ENCODE measurements around the gene FKRP. TPM values are rescaled to one million over a fixed set of nuclear protein-coding genes. Genes with fewer than 3 reads are reported as not detected.
"Not testable (repeated sequence)": the region's sequence is repeated elsewhere in the genome, so short reads cannot be mapped to it uniquely, and the experiment has no call there.

Gene FKRP
- total RNA-seq, 1 experiment from 2014 or later, result 23.9 TPM

DNA sequence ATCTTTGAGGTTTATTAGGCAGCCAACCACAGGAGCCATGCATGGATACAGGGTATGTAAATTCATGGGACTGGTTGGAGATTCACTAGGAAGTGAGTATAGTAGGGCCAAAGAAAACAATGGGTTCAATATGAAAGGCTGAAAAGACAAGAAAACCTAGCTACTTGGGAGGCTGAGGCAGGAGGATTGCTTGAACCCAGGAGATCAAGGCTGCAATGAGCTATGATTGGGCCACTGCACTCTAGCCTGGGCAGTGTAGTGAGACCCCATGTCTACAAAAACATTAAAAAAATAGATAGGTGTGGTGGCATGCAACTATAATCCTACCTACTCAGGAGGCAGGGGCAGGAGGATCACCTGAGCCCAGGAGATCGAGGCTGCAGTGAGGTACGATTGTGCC, 52.9 kb downstream of the FKRP start:
- Mint-ChIP-seq H3K36me3 (ENCODE audit: insufficient read depth, unreplicated experiment) (no peaks in the 10 kb centered on the region), H3K27me3 (ENCODE audit: insufficient read depth, unreplicated experiment) (no peaks in the 10 kb centered on the region), H3K4me1 (ENCODE audit: insufficient read depth, unreplicated experiment) (peaks cover 6% of the 10 kb centered on the region), H3K27ac (ENCODE audit: low read depth, unreplicated experiment) (no peak overlapping the region), H3K9me3 (ENCODE audit: unreplicated experiment) (no peaks in the 10 kb centered on the region), H3K4me3 (ENCODE audit: unreplicated experiment) (no peak overlapping the region)
- intact Hi-C loops (cut with micrococcal nuclease), result no loop called here
- POLR2A ChIA-PET, result no interaction called here
- CTCF ChIA-PET, result interaction anchor here (1.1 kb wide), 1 partner anchor 42 kb away, joined by 3 read pairs; no protein-coding TSS in a partner anchor
- no TSS peak for BruUV-seq (replicated peaks)
- TF ChIP-seq, protein P1, sequence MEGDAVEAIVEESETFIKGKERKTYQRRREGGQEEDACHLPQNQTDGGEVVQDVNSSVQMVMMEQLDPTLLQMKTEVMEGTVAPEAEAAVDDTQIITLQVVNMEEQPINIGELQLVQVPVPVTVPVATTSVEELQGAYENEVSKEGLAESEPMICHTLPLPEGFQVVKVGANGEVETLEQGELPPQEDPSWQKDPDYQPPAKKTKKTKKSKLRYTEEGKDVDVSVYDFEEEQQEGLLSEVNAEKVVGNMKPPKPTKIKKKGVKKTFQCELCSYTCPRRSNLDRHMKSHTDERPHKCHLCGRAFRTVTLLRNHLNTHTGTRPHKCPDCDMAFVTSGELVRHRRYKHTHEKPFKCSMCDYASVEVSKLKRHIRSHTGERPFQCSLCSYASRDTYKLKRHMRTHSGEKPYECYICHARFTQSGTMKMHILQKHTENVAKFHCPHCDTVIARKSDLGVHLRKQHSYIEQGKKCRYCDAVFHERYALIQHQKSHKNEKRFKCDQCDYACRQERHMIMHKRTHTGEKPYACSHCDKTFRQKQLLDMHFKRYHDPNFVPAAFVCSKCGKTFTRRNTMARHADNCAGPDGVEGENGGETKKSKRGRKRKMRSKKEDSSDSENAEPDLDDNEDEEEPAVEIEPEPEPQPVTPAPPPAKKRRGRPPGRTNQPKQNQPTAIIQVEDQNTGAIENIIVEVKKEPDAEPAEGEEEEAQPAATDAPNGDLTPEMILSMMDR (IDR thresholded peaks at IDR 0.05; ENCODE audit: unreplicated experiment), result no peak
- DNase-seq (ENCODE audit: unreplicated experiment), result no peak

DNA sequence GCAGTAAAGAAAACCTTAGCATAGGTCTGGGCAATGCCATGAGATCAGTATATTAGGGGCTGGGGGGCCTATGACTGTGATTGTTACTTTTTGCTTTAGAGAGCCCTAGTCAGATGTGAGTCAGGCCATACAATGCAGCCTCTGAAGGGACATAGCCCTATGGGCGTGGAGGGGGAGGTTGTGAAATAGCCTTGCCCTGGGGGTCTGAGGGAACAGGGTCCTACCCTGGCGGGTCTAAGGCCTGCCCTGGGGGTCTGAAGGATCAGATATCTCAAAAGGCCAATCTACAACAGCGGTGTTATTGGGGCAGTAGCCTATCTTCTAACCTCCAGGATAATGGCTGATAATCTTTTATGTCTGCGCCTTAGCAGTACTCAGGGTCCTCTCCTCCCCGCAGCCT, 56.3 kb downstream of the FKRP start:
- Mint-ChIP-seq H3K27ac (ENCODE audit: low read depth, unreplicated experiment) (no peak overlapping the region), H3K4me1 (ENCODE audit: insufficient read depth, unreplicated experiment) (no peaks in the 10 kb centered on the region), H3K4me3 (ENCODE audit: unreplicated experiment) (no peak overlapping the region), H3K9me3 (ENCODE audit: unreplicated experiment) (no peaks in the 10 kb centered on the region), H3K36me3 (ENCODE audit: insufficient read depth, unreplicated experiment) (no peaks in the 10 kb centered on the region), H3K27me3 (ENCODE audit: insufficient read depth, unreplicated experiment) (no peaks in the 10 kb centered on the region)
- TF ChIP-seq, protein P1 (IDR thresholded peaks at IDR 0.05; ENCODE audit: unreplicated experiment), result no peak
- BruUV-seq (replicated peaks), result no TSS peak
- DNase-seq (ENCODE audit: unreplicated experiment), result no peak
- ChIA-PET CTCF (no interaction called here), POLR2A (no interaction called here)
- intact Hi-C loops (cut with micrococcal nuclease), result no loop called here

DNA sequence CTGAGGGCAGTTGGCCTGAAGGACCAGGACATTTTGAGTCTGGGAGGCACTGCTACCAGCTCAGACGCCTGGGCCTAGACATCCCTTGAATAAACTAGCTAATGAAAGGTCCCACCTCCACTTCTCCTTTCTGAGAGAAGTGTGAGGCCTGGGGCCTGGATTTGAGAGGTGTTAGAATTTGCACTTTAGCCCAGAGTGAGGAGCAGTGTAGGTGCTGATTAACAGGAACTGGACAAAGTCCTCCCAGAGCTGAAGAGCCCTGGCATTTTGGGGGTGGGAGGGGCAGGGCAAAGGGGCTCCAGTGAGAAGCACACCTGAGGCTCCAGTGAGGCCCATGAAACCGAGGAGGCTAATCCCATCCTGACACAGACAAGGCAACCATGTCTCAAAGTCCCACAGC, 57.7 kb downstream of the FKRP start:
- Mint-ChIP-seq H3K9me3 (ENCODE audit: unreplicated experiment) (no peaks in the 10 kb centered on the region), H3K36me3 (ENCODE audit: insufficient read depth, unreplicated experiment) (no peaks in the 10 kb centered on the region)

DNA sequence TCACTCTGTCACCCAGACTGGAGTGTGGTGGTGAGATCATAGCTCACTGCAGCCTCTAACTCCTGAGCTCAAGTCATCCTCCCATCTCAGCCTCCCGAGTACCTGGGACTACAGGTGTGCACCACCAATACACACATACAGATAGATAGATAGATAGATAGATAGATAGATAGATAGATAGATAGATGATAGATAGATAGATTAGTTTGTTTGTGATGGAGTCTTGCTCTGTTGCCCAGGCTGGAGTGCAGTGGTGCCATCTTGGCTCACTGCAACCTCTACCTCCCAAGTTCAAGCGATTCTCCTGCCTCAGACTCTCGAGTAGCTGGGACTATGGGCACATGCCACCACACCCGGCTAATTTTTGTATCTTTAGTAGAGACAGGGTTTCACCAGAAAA, 58.6 kb downstream of the FKRP start:
- not testable (repeated sequence) for BruUV-seq (replicated peaks)
- POLR2A ChIA-PET, result interaction anchor here (0.7 to 1.2 kb wide), 4 partner anchors 8 to 1086 kb away, joined by 3 to 4 read pairs (median 3); partner anchors contain the start of gene SLC1A5

More for the DNA sequence above, 57.7 kb downstream of the FKRP start:
- Mint-ChIP-seq H3K4me1 (ENCODE audit: insufficient read depth, unreplicated experiment) (no peaks in the 10 kb centered on the region), H3K27me3 (ENCODE audit: insufficient read depth, unreplicated experiment) (no peaks in the 10 kb centered on the region), H3K4me3 (ENCODE audit: unreplicated experiment) (no peak overlapping the region), H3K27ac (ENCODE audit: low read depth, unreplicated experiment) (no peak overlapping the region)
- TF ChIP-seq, protein P1 (IDR thresholded peaks at IDR 0.05; ENCODE audit: unreplicated experiment), result no peak
- no peak for DNase-seq (ENCODE audit: unreplicated experiment)
- POLR2A ChIA-PET, result interaction anchor here (0.9 kb wide), 1 partner anchor 45 kb away, joined by 3 read pairs; no protein-coding TSS in a partner anchor
- intact Hi-C loops (cut with micrococcal nuclease), result no loop called here
- CTCF ChIA-PET, result no interaction called here
- BruUV-seq (replicated peaks), result no TSS peak

DNA sequence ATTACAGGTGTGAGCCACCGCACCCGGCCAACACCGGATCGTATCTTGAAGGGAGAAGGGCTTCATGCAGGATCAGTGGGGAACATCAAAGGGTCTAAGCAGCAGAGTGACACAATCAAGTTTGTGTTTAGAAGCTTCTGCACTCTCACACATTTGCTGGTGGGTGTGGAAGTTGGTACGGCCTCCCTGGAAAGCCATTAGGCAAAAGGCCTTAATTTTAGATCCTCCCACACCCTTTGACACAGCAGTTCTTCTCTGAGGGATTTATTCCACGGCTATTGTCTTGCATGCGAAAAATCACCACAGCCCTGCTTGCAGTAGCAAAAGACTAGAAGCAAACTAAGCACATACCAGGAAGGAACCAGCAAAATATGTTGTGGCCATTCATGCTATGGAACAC, 60.8 kb downstream of the FKRP start:
- TF ChIP-seq, protein P1 (IDR thresholded peaks at IDR 0.05; ENCODE audit: unreplicated experiment), result no peak
- POLR2A ChIA-PET, result no interaction called here
- intact Hi-C loops (cut with micrococcal nuclease), result no loop called here
- no peak for DNase-seq (ENCODE audit: unreplicated experiment)
- Mint-ChIP-seq H3K4me1 (ENCODE audit: insufficient read depth, unreplicated experiment) (no peaks in the 10 kb centered on the region), H3K4me3 (ENCODE audit: unreplicated experiment) (no peak overlapping the region), H3K27ac (ENCODE audit: low read depth, unreplicated experiment) (no peak overlapping the region), H3K27me3 (ENCODE audit: insufficient read depth, unreplicated experiment) (no peaks in the 10 kb centered on the region), H3K36me3 (ENCODE audit: insufficient read depth, unreplicated experiment) (no peaks in the 10 kb centered on the region), H3K9me3 (ENCODE audit: unreplicated experiment) (no peaks in the 10 kb centered on the region)
- CTCF ChIA-PET, result interaction anchor here (0.6 to 2.9 kb wide), 3 partner anchors 24 to 888 kb away, joined by 3 to 13 read pairs (median 4); no protein-coding TSS in a partner anchor
- BruUV-seq (replicated peaks), result no TSS peak

More for the DNA sequence above, 58.6 kb downstream of the FKRP start:
- H3K9me3 Mint-ChIP-seq (ENCODE audit: unreplicated experiment); H3K36me3 Mint-ChIP-seq (ENCODE audit: insufficient read depth, unreplicated experiment); H3K4me3 Mint-ChIP-seq (ENCODE audit: unreplicated experiment); H3K27me3 Mint-ChIP-seq (ENCODE audit: insufficient read depth, unreplicated experiment); DNase-seq (ENCODE audit: unreplicated experiment); intact Hi-C loops (cut with micrococcal nuclease); H3K27ac Mint-ChIP-seq (ENCODE audit: low read depth, unreplicated experiment); H3K4me1 Mint-ChIP-seq (ENCODE audit: insufficient read depth, unreplicated experiment): not testable (repeated sequence)
- CTCF ChIA-PET, result interaction anchor here (0.6 to 2.9 kb wide), 3 partner anchors 36 to 209 kb away, joined by 3 to 13 read pairs (median 6); no protein-coding TSS in a partner anchor
